ENCODE results near the gene G3BP2. TPM values are rescaled to one million over a fixed set of nuclear protein-coding genes. Genes with fewer than 3 reads are reported as not detected.
"Not testable (repeated sequence)": the region's sequence is repeated elsewhere in the genome, so short reads cannot be mapped to it uniquely, and the experiment has no call there.

G3BP2 gene
- total RNA-seq, 1 experiment from 2014 or later: 187 TPM

- Mint-ChIP-seq H3K27ac (ENCODE audit: unreplicated experiment) (no peak overlapping the region), H3K9me3 (ENCODE audit: unreplicated experiment) (no peaks in the 10 kb centered on the region), H3K27me3 (ENCODE audit: insufficient read depth, unreplicated experiment) (no peaks in the 10 kb centered on the region), H3K4me1 (ENCODE audit: low read depth, unreplicated experiment) (no peaks in the 10 kb centered on the region), H3K36me3 (ENCODE audit: insufficient read depth, unreplicated experiment) (peaks cover 10% of the 10 kb centered on the region), H3K4me3 (ENCODE audit: unreplicated experiment) (no peak overlapping the region)
- Histone ChIP-seq H3K4me3 (ENCODE audit: low read depth, low read length) (no peak overlapping the region), H3K9me3 (no peaks in the 10 kb centered on the region), H3K36me3 (ENCODE audit: control insufficient read depth, insufficient read depth, low read length) (no peaks in the 10 kb centered on the region), H3K27me3 (replicated peaks; ENCODE audit: control insufficient read depth, insufficient read depth, low read length) (no peaks in the 10 kb centered on the region), H3K4me1 (no peaks in the 10 kb centered on the region; the same call in 1 of the 2 replicates)
- intact Hi-C loops (cut with micrococcal nuclease; ENCODE audit: unreplicated experiment): no loop called here
- POLR2A ChIA-PET: no interaction called here
- TF ChIP-seq, protein P1, sequence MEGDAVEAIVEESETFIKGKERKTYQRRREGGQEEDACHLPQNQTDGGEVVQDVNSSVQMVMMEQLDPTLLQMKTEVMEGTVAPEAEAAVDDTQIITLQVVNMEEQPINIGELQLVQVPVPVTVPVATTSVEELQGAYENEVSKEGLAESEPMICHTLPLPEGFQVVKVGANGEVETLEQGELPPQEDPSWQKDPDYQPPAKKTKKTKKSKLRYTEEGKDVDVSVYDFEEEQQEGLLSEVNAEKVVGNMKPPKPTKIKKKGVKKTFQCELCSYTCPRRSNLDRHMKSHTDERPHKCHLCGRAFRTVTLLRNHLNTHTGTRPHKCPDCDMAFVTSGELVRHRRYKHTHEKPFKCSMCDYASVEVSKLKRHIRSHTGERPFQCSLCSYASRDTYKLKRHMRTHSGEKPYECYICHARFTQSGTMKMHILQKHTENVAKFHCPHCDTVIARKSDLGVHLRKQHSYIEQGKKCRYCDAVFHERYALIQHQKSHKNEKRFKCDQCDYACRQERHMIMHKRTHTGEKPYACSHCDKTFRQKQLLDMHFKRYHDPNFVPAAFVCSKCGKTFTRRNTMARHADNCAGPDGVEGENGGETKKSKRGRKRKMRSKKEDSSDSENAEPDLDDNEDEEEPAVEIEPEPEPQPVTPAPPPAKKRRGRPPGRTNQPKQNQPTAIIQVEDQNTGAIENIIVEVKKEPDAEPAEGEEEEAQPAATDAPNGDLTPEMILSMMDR (IDR thresholded peaks at IDR 0.05; ENCODE audit: insufficient read depth in 1 of 2, low read depth in 1 of 2, low read length in 1 of 2, severe bottlenecking in 1 of 2, unreplicated experiment in 1 of 2): no peak
- no TSS peak for BruUV-seq (replicated peaks)
- CTCF ChIA-PET: no interaction called here
- DNase-seq: no peak
Observed at GRCh38 chr4:75717408-75717807, 44.2 kb upstream of the G3BP2 start.

DNA sequence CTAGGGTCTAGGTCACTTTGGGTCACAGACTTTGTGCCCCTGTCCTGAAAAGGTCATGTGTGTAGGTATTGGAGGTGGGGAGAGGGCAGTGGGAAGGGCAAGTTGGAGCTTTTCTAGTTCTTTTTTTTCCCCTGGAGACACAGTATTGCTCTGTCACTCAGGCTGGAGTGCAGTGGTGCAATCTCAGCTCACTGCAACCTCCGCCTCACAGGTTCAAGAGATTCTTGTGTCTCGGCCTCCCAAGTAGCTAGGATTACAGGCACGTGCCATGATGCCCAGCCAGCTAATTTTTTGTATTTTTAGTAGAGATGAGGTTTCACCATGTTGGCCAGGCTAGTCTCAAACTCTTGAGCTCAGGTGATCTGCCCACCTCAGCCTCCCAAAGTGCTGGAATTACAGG lies 42.8 kb upstream of the G3BP2 start:
- CTCF ChIA-PET: interaction anchor here (0.5 to 1.1 kb wide), 2 partner anchors 8 kb away, joined by 3 to 4 read pairs; partner anchors contain the start of gene USO1

DNA sequence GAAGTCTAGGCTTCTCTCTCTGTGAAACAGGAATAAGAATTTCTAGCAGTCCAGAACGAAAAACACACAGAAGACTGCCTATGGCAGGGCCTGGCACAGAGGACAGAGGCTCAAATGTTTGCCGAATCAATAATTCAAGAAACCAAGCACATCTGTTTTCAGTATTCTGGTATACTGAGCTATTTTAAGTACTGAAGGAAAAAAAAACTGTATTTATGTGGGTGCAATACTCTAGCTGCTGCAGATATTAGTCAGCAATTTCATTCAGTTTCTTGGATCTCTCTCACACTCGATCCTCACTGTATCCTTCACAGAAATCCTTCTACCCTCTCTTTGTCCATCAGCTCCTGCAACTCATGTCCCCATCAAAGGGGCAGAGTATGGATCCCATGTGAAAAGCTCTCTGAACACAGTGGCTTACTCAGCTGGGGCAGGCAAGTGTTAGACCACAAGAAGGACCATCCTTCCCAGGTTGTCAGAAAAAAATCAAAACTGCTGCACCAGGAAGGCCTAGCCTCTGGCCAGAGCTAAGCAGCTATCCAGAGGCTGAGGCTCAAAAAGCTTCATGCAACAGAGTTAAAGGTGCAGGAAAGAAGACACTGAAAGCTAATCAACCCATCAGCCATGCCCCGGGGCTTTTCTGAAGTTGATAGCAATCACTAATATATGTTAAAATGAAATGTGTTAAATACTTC lies 42.0 kb upstream of the G3BP2 start:
- no peak for DNase-seq
- Mint-ChIP-seq H3K4me3 (ENCODE audit: unreplicated experiment) (no peak overlapping the region), H3K9me3 (ENCODE audit: unreplicated experiment) (no peaks in the 10 kb centered on the region), H3K4me1 (ENCODE audit: low read depth, unreplicated experiment) (no peaks in the 10 kb centered on the region), H3K36me3 (ENCODE audit: insufficient read depth, unreplicated experiment) (peaks cover 10% of the 10 kb centered on the region), H3K27ac (ENCODE audit: unreplicated experiment) (no peak overlapping the region), H3K27me3 (ENCODE audit: insufficient read depth, unreplicated experiment) (no peaks in the 10 kb centered on the region)
- Histone ChIP-seq H3K4me3 (ENCODE audit: low read depth, low read length) (no peak overlapping the region), H3K36me3 (ENCODE audit: control insufficient read depth, insufficient read depth, low read length) (no peaks in the 10 kb centered on the region), H3K9me3 (no peaks in the 10 kb centered on the region), H3K27me3 (replicated peaks; ENCODE audit: control insufficient read depth, insufficient read depth, low read length) (no peaks in the 10 kb centered on the region), H3K4me1 (no peaks in the 10 kb centered on the region; the same call in 1 of the 2 replicates)
- TF ChIP-seq, protein P1 (IDR thresholded peaks at IDR 0.05; ENCODE audit: insufficient read depth in 1 of 2, low read depth in 1 of 2, low read length in 1 of 2, severe bottlenecking in 1 of 2, unreplicated experiment in 1 of 2): no peak
- no TSS peak for BruUV-seq (replicated peaks)
- intact Hi-C loops (cut with micrococcal nuclease; ENCODE audit: unreplicated experiment): no loop called here
- ChIA-PET POLR2A (interaction anchor here (1.9 kb wide), 1 partner anchor 9 kb away, joined by 4 read pairs; the partner anchor contains the start of gene USO1), CTCF (interaction anchor here (1.1 kb wide), 1 partner anchor 9 kb away, joined by 4 read pairs; the partner anchor contains the start of gene USO1)

More for the DNA sequence above, 42.8 kb upstream of the G3BP2 start:
- H3K4me3 ChIP-seq (ENCODE audit: low read depth, low read length); intact Hi-C loops (cut with micrococcal nuclease; ENCODE audit: unreplicated experiment); H3K9me3 ChIP-seq; H3K36me3 Mint-ChIP-seq (ENCODE audit: insufficient read depth, unreplicated experiment); DNase-seq; H3K36me3 ChIP-seq (ENCODE audit: control insufficient read depth, insufficient read depth, low read length); H3K4me3 Mint-ChIP-seq (ENCODE audit: unreplicated experiment); BruUV-seq (replicated peaks); H3K27ac Mint-ChIP-seq (ENCODE audit: unreplicated experiment); H3K27me3 ChIP-seq (replicated peaks; ENCODE audit: control insufficient read depth, insufficient read depth, low read length); H3K4me1 Mint-ChIP-seq (ENCODE audit: low read depth, unreplicated experiment); H3K9me3 Mint-ChIP-seq (ENCODE audit: unreplicated experiment); H3K27me3 Mint-ChIP-seq (ENCODE audit: insufficient read depth, unreplicated experiment); H3K4me1 ChIP-seq: not testable (repeated sequence)
- POLR2A ChIA-PET: interaction anchor here (1.9 kb wide), 1 partner anchor 8 kb away, joined by 4 read pairs; the partner anchor contains the start of gene USO1

Data from Caco-2 (cell line).